HepG2 (cell line): ENCODE data around the gene SCAND1. TPM values are rescaled to one million over a fixed set of nuclear protein-coding genes. Genes with fewer than 3 reads are reported as not detected.
"Not testable (repeated sequence)": the region's sequence is repeated elsewhere in the genome, so short reads cannot be mapped to it uniquely, and the experiment has no call there.

Experiments used
- ATAC-seq: fragments of 200-7000 bp; cut with Tn5 transposase; 3 replicates; pipeline ENCODE4 v1.9.1; 2020; ENCODE audit warnings: mild to moderate bottlenecking, moderate library complexity
- BruUV-seq: library from RNA; stranded (reverse); fragments of 400-500 nt; replicated peaks from 2 replicates; lab custom pipeline; 2021; lab: Mats Ljungman, UMichigan
- CTCF ChIA-PET: fragments of 300-600 bp; formaldehyde crosslinking; extraction: SDS; loops from one replicate; lab custom pipeline; 2021; ENCODE audit warnings: low total read pairs, inconsistent platforms, low intra/inter-chr PET ratio; lab: Yijun Ruan, JAX
- POLR2A ChIA-PET: fragments of 350-600 bp; sonication (Branson Sonifier 250); formaldehyde crosslinking; loops from one replicate; lab custom pipeline; 2020; ENCODE audit warnings: antibody characterized with exemption, inconsistent platforms; lab: Yijun Ruan, JAX
- DNase-seq: peaks from one replicate; pipeline ENCODE4 v3.0.0-alpha.2; 2015; ENCODE audit warnings: low spot score
- FAIRE-seq: peaks from 3 replicates; lab custom pipeline; 2011; peaks lifted over from hg19 to GRCh38; lab: Jason Lieb, UNC
- H2AFZ ChIP-seq: one replicate; pipeline ENCODE4 v1.6.1; 2011; ENCODE audit warnings: low read length, inconsistent platforms
- H3K27ac ChIP-seq: fragments of 300-600 bp; 3 replicates; pipeline ENCODE4 v1.8.0; 2011; ENCODE audit warnings: mixed run types, mild to moderate bottlenecking, mixed read lengths, low read length, inconsistent platforms; ENCODE audit not compliant: insufficient read depth; ENCODE audit errors: extremely low read length
- H3K27me3 ChIP-seq, 2 experiments: fragments of 200-600 bp in 1 of 2; 2 replicates in 1 of 2; 3 replicates in 1 of 2; pipeline versions ENCODE4 v1.6.0 to v1.8.0; 2011; ENCODE audit warnings: low read length in 2 of 2, mild to moderate bottlenecking in 2 of 2, moderate library complexity in 2 of 2, inconsistent platforms in 1 of 2; ENCODE audit not compliant: insufficient read depth in 2 of 2, control insufficient read depth in 1 of 2
- H3K36me3 ChIP-seq, 2 experiments: fragments of 200-600 bp in 1 of 2; replicated peaks in 1 of 2; 2 replicates in 1 of 2; 3 replicates in 1 of 2; pipeline versions ENCODE4 v1.5.1 to v1.8.0; 2011; ENCODE audit warnings: low read length in 2 of 2, inconsistent platforms in 1 of 2; ENCODE audit not compliant: insufficient read depth in 2 of 2, control insufficient read depth in 1 of 2
- H3K4me1 ChIP-seq: 2 replicates; pipeline ENCODE4 v1.5.1; 2012; ENCODE audit warnings: low read length, inconsistent platforms; ENCODE audit not compliant: insufficient read depth
- H3K4me2 ChIP-seq: 2 replicates; pipeline ENCODE4 v1.6.0; 2011; ENCODE audit warnings: low read depth, low read length, inconsistent platforms
- H3K4me3 ChIP-seq, 3 experiments: fragments of 200-600 bp in 1 of 3; sonication (generic), shearing (Covaris generic) in 1 of 3; replicated peaks in 1 of 3; 2 replicates each; pipeline ENCODE4 v1.5.1; 2011 to 2016; ENCODE audit warnings: low read length in 3 of 3, inconsistent platforms in 2 of 3, low read depth in 2 of 3, mild to moderate bottlenecking in 2 of 3, control low read depth in 1 of 3, mixed read lengths in 1 of 3; ENCODE audit not compliant: insufficient read depth in 1 of 3
- H3K79me2 ChIP-seq: one replicate; pipeline ENCODE4 v1.6.1; 2011; ENCODE audit warnings: low read length, inconsistent platforms; ENCODE audit not compliant: insufficient read depth
- H3K9ac ChIP-seq: 2 replicates; pipeline ENCODE4 v1.6.0; 2011; ENCODE audit warnings: mild to moderate bottlenecking, low read depth, low read length, inconsistent platforms; ENCODE audit not compliant: insufficient read depth
- H3K9me3 ChIP-seq: 2 replicates; pipeline ENCODE4 v1.5.1; 2012; ENCODE audit warnings: mild to moderate bottlenecking, low read length
- H4K20me1 ChIP-seq: 2 replicates; pipeline ENCODE4 v1.6.0; 2011; ENCODE audit warnings: inconsistent platforms, mild to moderate bottlenecking, low read length, moderate library complexity; ENCODE audit not compliant: insufficient read depth
- HNF4G ChIP-seq, 2 experiments: sonication (generic) in 1 of 2; formaldehyde crosslinking in 1 of 2; IDR thresholded peaks; 2 replicates each; pipeline versions ENCODE4 v1.4.0 to v1.6.1; 2011 to 2020; ENCODE audit warnings: borderline replicate concordance in 2 of 2, low read depth in 2 of 2, mild to moderate bottlenecking in 2 of 2, low read length in 1 of 2, missing genetic modification reagents in 1 of 2, moderate library complexity in 1 of 2
- KDM6A ChIP-seq: IDR thresholded peaks from 2 replicates; pipeline ENCODE4 v1.6.1; 2016; ENCODE audit warnings: low read depth
- WGBS: methylation state at CpG from one replicate; pipeline ENCODE4 v1.1.6; 2017; ENCODE audit warnings: low lambda C conversion rate; 5-methylcytosine and 5-hydroxymethylcytosine counted together
- in situ Hi-C: cut with HindIII; loops from 2 replicates; pipeline ENCODE4 v1.10.0; 2017; ENCODE audit warnings: low pct_unique_long_range_greater_than_20kb; ENCODE audit not compliant: extremely low pct_ligation_motif_present
- intact Hi-C: fragments of 100-400 bp; cut with micrococcal nuclease; formaldehyde crosslinking; loops from one replicate; pipeline ENCODE4 v1.10.0; 2022; ENCODE audit not compliant: unreplicated experiment
- polyA plus RNA-seq, 8 experiments: library from polyadenylated mRNA; depleted of rRNA in 3 of 8; stranded (reverse) in 7 of 8; unstranded in 1 of 8; fragments of >200 nt; fragmentation: Illumina TruSeq in 4 of 8; extraction: Trizol in 4 of 8; gene quantifications; 2 replicates each; pipeline versions ENCODE4 v1.2.1 to v1.2.3, GENCODE V29; 2011 to 2016; ENCODE audit warnings: low read depth in 4 of 8, missing spikeins in 1 of 8, mixed read lengths in 1 of 8; ENCODE audit not compliant: insufficient read depth in 1 of 8
- total RNA-seq, 5 experiments: library from RNA; depleted of rRNA; stranded (reverse); fragments of >200 nt; fragmentation: Illumina TruSeq; extraction: Trizol; gene quantifications; 2 replicates each; pipeline ENCODE4 v1.2.3, GENCODE V29; 2016; ENCODE audit warnings: low read depth in 1 of 5

Gene SCAND1
- total and polyA plus RNA-seq, 2 of the 13 experiments (the other 11 are each of a cell fraction or from before 2014, with no cell fraction given): 19.3 to 109 TPM

- Histone ChIP-seq H3K27ac (no peak overlapping the region), H4K20me1 (no peaks in the 10 kb centered on the region), H3K9me3 (peaks cover 14% of the 10 kb centered on the region; the same call in 1 of the 2 replicates), H3K9ac (no peak overlapping the region), H2AFZ (no peak overlapping the region), H3K4me2 (no peak overlapping the region), H3K36me3 (no peaks in the 10 kb centered on the region), H3K79me2 (no peaks in the 10 kb centered on the region), H3K4me1 (no peaks in the 10 kb centered on the region), H3K4me3 (no peak overlapping the region), H3K27me3 (peaks cover 0 to 4% of the 10 kb centered on the region in 2 experiments; a peak in 1 of 5 replicates)
- no peak for FAIRE-seq
- ChIA-PET POLR2A (no interaction called here), CTCF (no interaction called here)
- intact Hi-C loops: no loop called here
- BruUV-seq: no TSS peak
- ATAC-seq: no peak
- TF ChIP-seq HNF4G (IDR thresholded peaks at IDR 0.05; ENCODE audit: borderline replicate concordance, low read depth, low read length) (no peak), HNF4G (CRISPR knock-in tag; IDR thresholded peaks at IDR 0.05; ENCODE audit: borderline replicate concordance, low read depth) (no peak), KDM6A (CRISPR knock-in tag) (no peak)
- DNase-seq: no peak
- in situ Hi-C loops: no loop called here
These were observed 48.6 kb upstream of the SCAND1 start for GRCh38 chr20:36002855-36003254.

DNA sequence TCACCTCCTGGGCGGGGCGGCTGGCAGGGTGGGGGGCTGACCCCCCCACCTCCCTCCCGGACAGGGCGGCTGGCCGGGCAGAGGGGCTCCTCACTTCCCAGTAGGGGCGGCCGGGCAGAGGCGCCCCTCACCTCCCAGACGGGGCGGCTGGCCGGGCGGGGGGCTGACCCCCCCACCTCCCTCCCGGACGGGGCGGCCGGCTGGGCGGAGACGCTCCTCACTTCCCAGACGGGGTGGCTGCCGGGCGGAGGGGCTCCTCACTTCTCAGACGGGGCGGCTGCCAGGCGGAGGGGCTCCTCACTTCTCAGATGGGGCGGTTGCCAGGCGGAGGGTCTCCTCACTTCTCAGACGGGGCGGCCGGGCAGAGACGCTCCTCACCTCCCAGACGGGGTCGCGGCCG lies 47.0 kb upstream of the SCAND1 start:
- H3K4me1 ChIP-seq, H3K4me3 ChIP-seq, CTCF ChIA-PET, BruUV-seq, H2AFZ ChIP-seq, POLR2A ChIA-PET, intact Hi-C loops, H3K9ac ChIP-seq, H3K36me3 ChIP-seq, H3K79me2 ChIP-seq, FAIRE-seq, H3K27ac ChIP-seq, H3K27me3 ChIP-seq, ATAC-seq, DNase-seq, H3K4me2 ChIP-seq, in situ Hi-C loops, H4K20me1 ChIP-seq: not testable (repeated sequence)
- H3K9me3 ChIP-seq: peaks cover 14% of the 10 kb centered on the region; the same call in 1 of the 2 replicates
- 85% methylated on average over 15 of the region's 34 CpGs for WGBS

GRCh38 chr20:35996492-35996891 lies 42.2 kb upstream of the SCAND1 start:
- H3K36me3 ChIP-seq, BruUV-seq, H3K9ac ChIP-seq, H3K27me3 ChIP-seq, POLR2A ChIA-PET, H3K4me3 ChIP-seq, H3K4me2 ChIP-seq, H3K4me1 ChIP-seq, H3K9me3 ChIP-seq, H3K27ac ChIP-seq, H4K20me1 ChIP-seq, H3K79me2 ChIP-seq, FAIRE-seq, H2AFZ ChIP-seq, ATAC-seq, DNase-seq: not testable (repeated sequence)
- in situ Hi-C loops (loop anchor here (5.0 kb wide), 1 partner anchor 141 kb away; no protein-coding TSS in a partner anchor), intact Hi-C loops (loop anchor here (10.0 kb wide), 1 partner anchor 438 kb away; no protein-coding TSS in a partner anchor)
- WGBS: 18% methylated on average over 8 of the region's 8 CpGs
- CTCF ChIA-PET: interaction anchor here (7.4 kb wide), 1 partner anchor 141 kb away, joined by 259 read pairs; no protein-coding TSS in a partner anchor
